IPS-NIHi11 (cell line): ENCODE data around the gene MLEC.

Source experiments
- DNase-seq: peaks from one replicate; pipeline ENCODE4 v3.0.0; 2012; ENCODE audit warnings: mixed read lengths, low spot score

MLEC gene

GRCh38 chr12:120692524-120693033 is 5.6 kb downstream of the MLEC start:
- no peak for DNase-seq

DNA sequence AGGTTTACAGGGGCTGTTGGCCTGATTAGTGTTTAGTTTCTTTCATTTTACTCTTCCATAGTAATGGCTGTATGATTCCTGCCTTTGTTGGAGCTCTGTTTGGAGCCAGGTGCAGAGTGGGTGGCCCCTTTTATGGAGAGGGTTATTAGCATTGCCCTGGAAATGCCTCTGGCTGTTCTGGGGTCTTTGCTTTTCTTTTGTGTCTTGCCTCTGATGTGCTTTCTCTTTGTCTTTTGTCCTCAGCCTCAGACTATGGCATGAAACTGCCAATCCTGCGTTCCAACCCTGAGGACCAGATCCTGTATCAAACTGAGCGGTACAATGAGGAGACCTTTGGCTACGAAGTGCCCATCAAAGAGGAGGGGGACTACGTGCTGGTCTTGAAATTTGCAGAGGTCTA is 6.9 kb downstream of the MLEC start:
- peak; percentile 30 for DNase-seq

GRCh38 chr12:120696626-120697025 is 9.7 kb downstream of the MLEC start:
- DNase-seq = no peak

DNA sequence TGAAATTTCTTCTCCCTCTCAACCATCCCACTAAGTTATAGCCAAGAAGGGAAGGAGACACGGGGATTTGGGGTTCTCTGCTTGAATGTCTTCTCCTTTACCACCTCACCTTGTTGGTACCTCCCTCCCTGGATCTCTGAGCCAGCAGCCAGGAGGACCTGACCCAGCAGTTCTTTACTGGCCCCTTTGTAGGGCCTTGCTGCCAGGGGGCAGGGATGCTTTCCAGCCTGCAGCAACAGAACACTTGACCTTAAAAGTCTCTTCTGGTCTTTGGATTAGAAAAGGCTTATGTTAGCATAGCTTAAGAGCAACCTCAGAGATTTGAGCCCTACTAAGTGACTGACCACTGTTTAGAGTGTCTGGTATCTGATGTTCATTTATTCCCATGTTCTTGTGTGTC is 10.4 kb downstream of the MLEC start:
- no peak for DNase-seq

GRCh38 chr12:120698665-120699064 is 11.7 kb downstream of the MLEC start:
- no peak for DNase-seq

- no peak for DNase-seq
Measured at GRCh38 chr12:120699553-120699952, 12.6 kb downstream of the MLEC start.

DNA sequence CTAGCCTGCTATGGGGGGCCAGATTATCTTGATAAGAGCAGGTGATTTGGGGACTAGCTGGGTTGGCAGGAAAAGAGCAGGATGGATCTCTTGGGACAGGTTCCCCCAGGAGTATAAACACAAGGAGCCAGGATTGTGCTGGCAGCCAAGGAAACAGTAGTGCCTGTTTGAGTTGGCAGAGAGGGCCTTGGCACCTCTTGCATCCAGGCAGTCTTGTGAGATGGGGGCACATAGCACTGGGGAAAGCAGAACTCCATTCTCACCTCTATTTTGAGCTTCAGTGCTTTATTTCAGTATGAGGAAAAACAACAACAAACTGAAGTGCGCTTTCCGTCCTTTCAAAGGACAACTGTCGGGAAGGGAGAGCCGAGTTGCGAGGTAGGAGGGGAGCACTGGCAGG is 13.9 kb downstream of the MLEC start:
- no peak for DNase-seq

GRCh38 chr12:120702637-120703036 is 15.7 kb downstream of the MLEC start:
- DNase-seq = no peak

- no peak for DNase-seq
Measured at GRCh38 chr12:120703311-120703942, 16.5 kb downstream of the MLEC start.

- DNase-seq = no peak
Measured at GRCh38 chr12:120705618-120706017, 18.7 kb downstream of the MLEC start.

- no peak for DNase-seq
Measured at GRCh38 chr12:120706029-120706428, 19.1 kb downstream of the MLEC start.

DNA sequence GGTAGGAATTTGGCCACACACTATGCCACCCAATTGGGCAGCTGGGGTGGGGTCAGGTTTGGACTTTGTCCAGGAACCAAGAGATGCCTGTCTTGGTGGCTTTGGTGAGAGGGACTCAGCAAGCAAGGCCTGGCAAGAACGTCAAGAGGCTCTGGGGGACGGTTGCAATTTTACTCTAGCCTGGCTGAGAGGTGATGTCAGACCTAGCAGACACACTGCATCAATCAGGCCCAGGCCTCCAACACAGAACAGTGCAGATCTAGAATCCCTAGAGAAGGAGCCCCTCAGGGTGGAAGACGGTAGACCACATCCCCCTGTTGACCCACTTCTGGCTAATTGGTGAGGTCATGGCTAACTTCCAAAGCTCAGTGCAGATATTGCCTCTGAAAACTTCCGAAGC is 21.7 kb downstream of the MLEC start:
- DNase-seq = no peak

GRCh38 chr12:120710031-120710804 is 23.3 kb downstream of the MLEC start, which contains the start of gene UNC119B:
UNC119B (plus strand) TSS chr12:120710458; CDS start chr12:120710475, 17 bp downstream.
- DNase-seq = peak; percentile 90

DNA sequence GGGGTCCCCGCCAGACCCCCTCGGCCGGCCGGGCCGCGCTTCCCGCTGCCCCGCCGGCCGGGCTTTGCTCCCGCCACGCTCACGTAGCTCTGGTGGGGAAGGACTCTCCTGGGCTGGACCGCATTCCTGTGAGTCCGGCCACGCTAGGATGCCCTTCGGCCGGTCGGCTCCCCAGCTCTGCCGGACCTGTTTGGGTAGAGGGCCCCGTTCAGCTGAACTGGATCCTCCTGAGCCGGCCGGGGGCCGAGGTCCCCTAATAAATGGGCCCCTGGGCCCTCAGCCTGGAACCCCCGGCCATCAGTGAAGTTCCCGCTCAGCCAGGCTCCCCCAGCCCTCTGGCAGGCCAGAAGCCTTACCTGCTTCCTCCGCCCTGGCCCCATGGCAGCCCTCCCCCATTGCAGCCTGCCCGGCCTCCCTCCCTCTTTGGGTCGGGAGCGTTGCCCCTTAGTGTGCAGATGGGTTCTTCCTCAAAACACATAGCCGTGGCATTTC is 23.9 kb downstream of the MLEC start:
- DNase-seq = peak; percentile 66

- no peak for DNase-seq
Measured at GRCh38 chr12:120711411-120711810, 24.5 kb downstream of the MLEC start.

- DNase-seq = no peak
Measured at GRCh38 chr12:120712610-120713009, 25.7 kb downstream of the MLEC start.

DNA sequence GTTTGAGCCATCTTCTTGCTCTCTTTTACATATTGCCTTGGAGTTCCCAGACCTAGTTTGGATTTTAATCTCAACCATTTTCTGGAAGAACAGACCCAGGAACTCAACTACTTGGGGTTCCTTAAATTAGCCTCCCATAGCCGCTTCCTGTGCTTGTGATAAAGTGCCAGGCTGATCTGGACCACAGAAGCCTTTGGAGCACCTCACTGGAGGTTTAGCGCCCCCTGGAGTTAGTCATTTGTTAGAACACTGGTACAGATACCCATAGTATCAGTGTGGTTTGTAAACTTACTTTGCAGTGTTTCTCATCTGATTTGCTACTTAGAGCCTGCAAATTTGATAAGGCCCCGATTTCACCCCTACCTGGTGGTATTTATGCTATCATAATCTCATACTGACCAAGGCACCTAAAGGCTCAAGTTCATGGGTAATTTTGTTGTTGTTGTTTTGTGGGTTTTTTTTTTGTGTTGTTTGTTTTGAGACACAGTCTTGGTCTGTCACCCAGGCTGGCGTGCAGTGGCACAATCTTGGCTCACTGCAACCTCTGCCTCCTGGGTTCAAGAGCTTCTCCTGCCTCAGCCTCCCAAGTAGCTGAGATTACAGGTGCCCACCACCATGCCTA is 27.0 kb downstream of the MLEC start:
- peak; percentile 81 for DNase-seq

- no peak for DNase-seq
Measured at GRCh38 chr12:120718055-120718454, 31.1 kb downstream of the MLEC start.

GRCh38 chr12:120719072-120719471 is 32.1 kb downstream of the MLEC start:
- no peak for DNase-seq

DNA sequence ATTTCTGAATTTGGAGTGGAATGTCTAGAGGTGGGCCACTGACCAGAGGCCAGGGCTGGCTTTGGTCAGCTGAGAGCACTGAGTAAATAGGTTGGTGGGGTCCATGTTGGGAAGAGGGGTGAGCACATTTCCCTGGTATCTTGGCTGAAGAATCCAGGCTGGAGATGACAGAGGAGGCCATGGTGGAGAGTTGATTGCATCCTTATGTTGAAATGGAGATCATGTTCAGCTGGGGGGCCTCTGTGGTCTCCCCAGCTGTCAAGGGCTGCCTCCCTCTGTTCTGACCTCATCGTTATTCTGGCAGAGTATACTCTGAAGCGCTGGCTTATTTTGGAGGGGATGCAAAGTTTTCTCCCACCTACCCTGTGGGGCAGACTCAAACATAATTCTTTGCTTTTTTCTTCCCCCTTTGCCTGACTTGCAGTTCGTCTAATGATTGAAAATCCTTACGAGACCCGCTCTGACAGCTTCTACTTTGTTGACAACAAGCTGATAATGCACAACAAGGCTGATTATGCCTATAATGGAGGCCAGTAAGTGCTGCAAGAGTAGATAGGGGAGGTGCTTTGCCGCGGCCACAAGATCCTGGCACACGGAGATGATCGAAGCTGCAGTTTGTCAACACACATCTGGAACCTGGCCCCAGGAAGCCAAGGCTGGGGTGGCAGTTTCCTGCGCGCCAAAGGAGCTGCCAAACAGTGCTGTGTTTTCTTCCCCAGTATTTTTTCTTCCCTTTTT is 32.7 kb downstream of the MLEC start:
- no peak for DNase-seq

DNA sequence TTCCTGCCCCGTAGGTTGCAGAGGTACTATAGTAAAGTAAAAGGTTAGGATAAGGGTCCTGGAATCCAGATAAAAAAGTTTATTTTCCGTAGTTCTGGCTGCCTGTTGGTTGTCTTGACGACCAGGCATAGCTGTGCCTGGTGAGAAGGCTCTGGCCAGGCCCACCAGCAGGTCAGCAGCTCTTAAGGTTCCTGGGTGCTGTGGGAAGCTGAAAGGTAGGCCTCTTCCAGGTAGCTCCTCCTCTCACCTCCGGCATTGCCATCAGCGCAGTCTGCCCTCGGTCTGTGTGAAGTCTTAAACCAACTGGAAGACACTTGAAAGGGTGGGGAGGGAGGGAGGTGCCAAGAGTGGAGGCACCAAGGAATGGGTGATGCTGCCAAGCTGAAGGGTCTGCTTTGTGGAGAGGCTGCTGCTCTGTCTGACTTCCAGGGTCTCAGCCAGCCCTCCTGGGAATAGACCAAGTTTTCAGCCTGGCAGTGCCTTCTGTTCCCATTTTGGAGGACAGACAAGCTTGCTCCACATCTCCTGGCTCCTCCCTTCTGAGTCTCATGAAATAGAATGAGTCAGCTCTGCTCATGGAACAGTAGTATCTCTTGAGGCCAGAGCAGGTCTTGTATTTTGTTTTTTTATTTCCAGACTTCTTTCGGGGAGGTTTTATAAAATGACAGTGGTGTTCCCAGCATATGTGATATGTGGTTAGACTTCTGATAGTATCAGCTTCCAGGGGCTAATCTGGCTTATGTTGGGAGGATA is 33.5 kb downstream of the MLEC start:
- no peak for DNase-seq
